Mesenteric fat pad (tissue), 1 donor: ENCODE data around the gene COG5. TPM values are rescaled to one million over a fixed set of nuclear protein-coding genes. Genes with fewer than 3 reads are reported as not detected.

Experiments
- DNase-seq: peaks from one replicate; pipeline ENCODE4 v3.0.0-alpha.2; 2020; ENCODE audit warnings: low spot score
- long read RNA-seq: library from polyadenylated mRNA; unstranded; transcript quantifications from one replicate; pipeline ENCODE4 v2.0.0, GENCODE V29; 2020
- total RNA-seq: library from RNA; stranded (reverse); fragmentation: NEBNext Ultra II Directional; extraction: Animal tissue kit (Norgen Biotek cat#: 25700); gene quantifications from one replicate; pipeline ENCODE4 v1.2.1, GENCODE V29; 2021
- donor health status: DM: yes; HTN: yes; CAD: no.

The COG5 gene
- total RNA-seq: 51.6 TPM
- long read RNA-seq, full-length matches to known transcripts: 36 of 74 reads
- long read RNA-seq, partial matches to known transcripts: 18 of 74 reads
- long read RNA-seq, other reads (novel, unspliced or antisense): 20 of 74 reads

DNA sequence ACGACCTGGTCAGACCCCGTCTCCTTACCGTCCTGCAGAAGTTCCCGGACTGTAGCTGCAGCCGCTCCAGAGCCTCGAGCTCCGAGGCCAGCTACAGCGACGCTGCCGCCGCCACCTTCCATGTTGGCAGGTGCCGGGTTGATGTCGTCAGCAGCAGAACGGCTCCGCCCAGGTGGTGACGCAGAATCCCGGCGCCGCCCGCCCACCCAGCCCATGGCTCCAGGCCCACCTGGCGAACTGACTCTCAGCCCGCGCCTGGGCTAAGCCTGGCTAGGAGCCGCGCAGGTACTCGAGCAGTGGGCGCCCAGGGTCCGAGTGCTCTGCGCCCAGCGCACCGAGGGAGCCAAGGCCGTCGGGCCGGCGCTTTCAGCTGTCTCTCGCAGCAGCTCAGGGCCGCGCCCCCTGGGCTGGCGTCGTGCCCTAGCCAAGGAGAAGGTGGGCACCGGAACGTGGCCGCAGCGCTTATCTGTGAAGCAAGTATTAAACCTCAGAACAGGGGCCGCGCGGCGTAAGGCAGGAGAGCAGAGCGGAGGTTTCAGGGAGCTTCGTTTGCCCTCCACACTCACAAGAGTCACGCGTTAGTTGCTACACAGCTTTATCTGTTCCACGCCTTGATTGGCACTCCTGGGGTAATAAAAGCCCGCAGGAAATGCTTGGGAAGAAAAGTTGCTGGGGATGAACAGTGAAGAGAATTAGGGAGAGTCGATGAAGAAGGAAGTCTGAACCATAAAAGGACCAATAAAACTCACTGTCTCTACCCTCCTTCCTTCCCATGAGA, at the start of gene COG5, which contains the start of gene DUS4L:
COG5 (minus strand) TSS at position 146 of the 778 bp plus-strand sequence; CDS start at position 122, 24 bp downstream.
DUS4L (plus strand) TSS at position 197 of the 778 bp plus-strand sequence. CDS start 3,100 bp downstream, outside the sequence.
- DNase-seq: peak; percentile 92

GRCh38 chr7:107613439-107613838, 49.7 kb upstream of the COG5 start:
- no peak for DNase-seq

DNA sequence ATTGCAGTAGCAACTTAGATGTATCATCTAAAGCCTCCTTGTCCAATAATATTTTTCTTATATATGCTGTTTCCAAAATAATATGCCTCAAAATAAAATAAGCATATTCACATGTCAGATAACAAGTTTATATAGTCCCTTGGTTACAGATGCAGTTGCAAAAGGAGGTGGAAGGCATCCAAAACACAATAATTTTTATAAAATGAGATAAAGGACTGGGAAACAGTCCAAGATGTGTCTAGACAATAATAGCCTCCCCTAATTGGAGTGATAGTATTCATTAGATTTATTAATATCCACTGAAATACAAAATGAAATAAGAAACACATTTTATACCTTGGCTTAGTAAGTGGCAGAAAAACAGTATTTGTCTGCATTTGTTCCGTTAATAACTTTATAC, 46.6 kb upstream of the COG5 start:
- DNase-seq: no peak

GRCh38 chr7:107609811-107610261, 46.1 kb upstream of the COG5 start:
- DNase-seq: no peak

GRCh38 chr7:107606303-107606702, 42.6 kb upstream of the COG5 start:
- DNase-seq: no peak

GRCh38 chr7:107605218-107605815, 41.6 kb upstream of the COG5 start:
- DNase-seq: no peak

- DNase-seq: no peak
Measured at GRCh38 chr7:107600816-107601215, 37.1 kb upstream of the COG5 start.

DNA sequence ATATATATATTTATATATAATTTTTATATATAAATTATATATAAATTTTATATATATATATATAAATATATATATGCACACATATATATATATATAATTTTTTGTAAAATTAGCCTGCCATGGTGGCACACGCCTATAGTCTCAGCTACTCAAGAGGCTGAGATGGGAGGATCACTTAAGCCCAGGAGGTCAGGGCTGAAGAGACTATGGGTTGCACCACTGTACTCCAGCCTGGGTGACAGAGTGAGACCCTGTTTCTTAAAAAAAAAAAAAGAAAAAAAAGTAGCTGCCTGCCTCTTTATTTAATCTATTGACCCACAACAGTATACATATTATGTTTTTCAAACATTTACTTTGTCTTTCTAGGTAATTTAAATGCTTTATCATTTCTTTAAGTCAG, 35.5 kb upstream of the COG5 start:
- DNase-seq: no peak

DNA sequence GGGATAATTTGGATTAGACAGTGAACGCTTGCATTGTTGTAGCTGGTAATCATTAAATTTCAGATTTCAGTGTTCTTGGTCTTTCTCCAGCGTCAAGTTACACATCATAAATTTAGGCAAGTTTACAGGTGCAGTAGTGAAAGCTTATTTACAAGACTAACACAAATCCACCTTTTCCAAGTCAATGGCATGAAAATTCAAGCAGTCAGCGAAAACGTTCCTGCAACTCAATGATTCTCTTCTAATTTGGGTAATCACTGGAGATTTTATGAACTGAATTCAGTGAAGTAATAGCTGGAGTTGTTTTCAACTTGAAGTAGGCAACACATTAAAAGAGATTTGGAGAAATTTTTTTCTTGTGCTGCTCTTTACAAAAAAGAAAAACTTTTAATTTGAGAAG, 34.2 kb upstream of the COG5 start:
- DNase-seq: no peak

GRCh38 chr7:107597582-107597916, 33.8 kb upstream of the COG5 start:
- no peak for DNase-seq

GRCh38 chr7:107596881-107597581, 33.3 kb upstream of the COG5 start:
- DNase-seq: no peak

GRCh38 chr7:107594961-107595737, 31.4 kb upstream of the COG5 start:
- no peak for DNase-seq

DNA sequence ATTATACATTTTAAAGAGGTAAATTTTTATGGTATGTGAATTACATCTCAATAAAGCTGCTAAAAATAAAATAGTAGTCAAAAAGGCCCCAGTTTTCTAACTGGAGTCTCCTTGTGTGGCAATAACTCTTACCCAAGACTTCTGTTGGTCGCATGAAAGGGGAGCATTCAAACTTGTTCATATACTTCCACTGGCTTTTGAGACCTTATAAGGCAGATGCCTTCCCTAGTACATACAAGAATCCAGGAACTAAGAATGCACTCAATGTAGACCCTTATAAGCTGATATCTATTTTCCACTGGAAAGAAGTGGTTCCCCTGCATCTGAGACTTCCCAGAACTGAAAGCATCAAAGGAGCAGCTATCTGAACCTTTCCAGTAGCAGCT, 29.3 kb upstream of the COG5 start:
- no peak for DNase-seq

DNA sequence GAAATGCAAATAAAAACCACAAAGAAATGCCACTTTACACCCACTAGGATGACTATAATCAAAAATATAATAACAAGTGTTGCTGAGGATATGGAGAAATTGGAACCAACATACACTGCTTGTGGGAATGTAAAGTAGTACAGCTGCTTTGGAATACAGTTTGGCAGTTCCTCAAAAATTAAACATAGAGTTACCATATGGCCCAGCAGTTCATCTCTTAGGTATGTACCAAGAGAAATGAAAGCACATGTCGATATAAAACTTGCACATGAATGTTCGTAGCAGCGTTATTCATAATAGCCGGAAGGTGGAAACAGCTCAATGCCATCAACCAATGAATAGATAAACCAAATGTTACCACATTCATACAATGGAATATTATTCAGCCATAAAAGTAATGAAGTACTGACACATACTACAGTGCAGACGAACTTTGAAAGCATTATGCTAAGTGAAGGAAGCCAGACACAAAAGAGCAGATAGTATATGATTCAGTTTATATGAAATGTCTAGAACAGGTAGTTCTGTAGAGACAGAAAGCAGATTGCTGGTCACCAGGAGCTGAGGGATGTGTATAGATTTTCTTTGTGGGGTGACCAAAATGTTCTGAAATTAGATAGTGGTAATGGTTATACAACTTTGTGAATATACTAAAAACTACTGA, 28.8 kb upstream of the COG5 start:
- no peak for DNase-seq

DNA sequence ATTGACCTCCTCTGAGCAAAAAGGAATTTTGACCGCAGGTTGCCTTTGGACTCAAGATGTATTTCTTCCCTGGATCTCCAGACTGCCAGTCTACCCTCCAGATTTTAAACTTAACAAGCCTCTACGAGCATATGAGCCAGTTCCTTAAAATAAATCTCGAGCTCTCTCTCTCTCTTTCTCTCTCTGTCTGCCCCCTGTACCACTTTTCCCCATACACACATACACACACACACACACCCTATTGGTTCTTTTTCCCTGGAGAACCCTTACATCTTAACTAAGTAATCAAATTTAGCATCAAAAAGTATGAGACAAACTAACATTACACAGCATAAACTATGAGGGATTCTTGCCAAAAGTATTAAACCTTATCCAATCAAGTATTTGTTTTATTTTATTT, 27.7 kb upstream of the COG5 start:
- no peak for DNase-seq

GRCh38 chr7:107588529-107589130, 24.9 kb upstream of the COG5 start:
- no peak for DNase-seq

- DNase-seq: no peak
Measured at GRCh38 chr7:107584716-107585115, 21.0 kb upstream of the COG5 start.

- no peak for DNase-seq
Measured at GRCh38 chr7:107582875-107583274, 19.2 kb upstream of the COG5 start.

GRCh38 chr7:107581387-107582013, 17.8 kb upstream of the COG5 start:
- no peak for DNase-seq
